GM12891 (cell line): ENCODE results near the gene ST6GALNAC6.

Experiments used
- DNase-seq: peaks from one replicate; pipeline ENCODE4 v3.0.0; 2011; ENCODE audit warnings: low spot score; ENCODE audit not compliant: insufficient read length
- FAIRE-seq: peaks from 2 replicates; lab custom pipeline; 2011; peaks lifted over from hg19 to GRCh38; lab: Jason Lieb, UNC
- PAX5 ChIP-seq: IDR thresholded peaks from 2 replicates; pipeline ENCODE4 v1.6.1; 2011; ENCODE audit warnings: low read length, moderate library complexity, mild to moderate bottlenecking; ENCODE audit not compliant: insufficient read depth, severe bottlenecking
- POLR2A ChIP-seq: IDR thresholded peaks from 2 replicates; pipeline ENCODE4 v1.6.1; 2011; ENCODE audit warnings: low read depth, low read length, control low read depth
- POLR2AphosphoS5 ChIP-seq: IDR thresholded peaks from 2 replicates; pipeline ENCODE4 v1.6.1; 2011; ENCODE audit warnings: low read depth, low read length, control low read depth
- POU2F2 ChIP-seq: IDR thresholded peaks from 2 replicates; pipeline ENCODE4 v1.6.1; 2011; ENCODE audit warnings: low read depth, mild to moderate bottlenecking, control low read depth, low read length, moderate library complexity
- SPI1 ChIP-seq: IDR thresholded peaks from 2 replicates; pipeline ENCODE4 v1.6.1; 2011; ENCODE audit warnings: low read depth, low read length, control low read depth
- TAF1 ChIP-seq: IDR thresholded peaks from 2 replicates; pipeline ENCODE4 v1.6.1; 2011; ENCODE audit warnings: low read depth, low read length, control low read depth

Gene ST6GALNAC6

GRCh38 chr9:127865645-127866464 is 33.5 kb downstream of the ST6GALNAC6 start:
- TF ChIP-seq SPI1 (no peak), POLR2AphosphoS5 (no peak), PAX5 (no peak), POLR2A (no peak), TAF1 (no peak), POU2F2 (no peak)
- DNase-seq (no peak), FAIRE-seq (peak; percentile 13)

GRCh38 chr9:127863191-127863621 is 36.2 kb downstream of the ST6GALNAC6 start:
- FAIRE-seq: no peak
- DNase-seq: no peak
- TF ChIP-seq POU2F2: no peak
- TF ChIP-seq POLR2A: no peak
- TF ChIP-seq PAX5: no peak
- no peak for TF ChIP-seq POLR2AphosphoS5
- TF ChIP-seq SPI1: no peak
- TF ChIP-seq TAF1: no peak

- FAIRE-seq (no peak), DNase-seq (no peak)
- TF ChIP-seq PAX5: no peak
- TF ChIP-seq SPI1: peak; percentile 18; the same call in 1 of the 2 replicates
Observed at GRCh38 chr9:127862075-127863011, 37.1 kb downstream of the ST6GALNAC6 start.

GRCh38 chr9:127860779-127861178 is 38.6 kb downstream of the ST6GALNAC6 start:
- FAIRE-seq (no peak), DNase-seq (no peak)

GRCh38 chr9:127860260-127860659 is 39.1 kb downstream of the ST6GALNAC6 start:
- TF ChIP-seq TAF1: no peak
- TF ChIP-seq POLR2AphosphoS5: no peak
- no peak for TF ChIP-seq SPI1
- no peak for TF ChIP-seq PAX5
- no peak for TF ChIP-seq POU2F2
- no peak for TF ChIP-seq POLR2A
- no peak for FAIRE-seq
- DNase-seq: no peak

More at GRCh38 chr9:127860779-127861178, 38.6 kb downstream of the ST6GALNAC6 start:
- no peak for TF ChIP-seq POLR2AphosphoS5

- DNase-seq: no peak
- FAIRE-seq: no peak
- no peak for TF ChIP-seq PAX5
- no peak for TF ChIP-seq TAF1
- no peak for TF ChIP-seq POLR2A
- no peak for TF ChIP-seq POLR2AphosphoS5
- TF ChIP-seq POU2F2: no peak
- TF ChIP-seq SPI1: no peak
Observed at GRCh38 chr9:127858041-127858512, 41.3 kb downstream of the ST6GALNAC6 start.

- TF ChIP-seq POLR2AphosphoS5 (no peak), POU2F2 (no peak), POLR2A (no peak), SPI1 (no peak), PAX5 (no peak), TAF1 (no peak)
- no peak for FAIRE-seq
- DNase-seq: no peak
Observed at GRCh38 chr9:127857278-127857677, 42.1 kb downstream of the ST6GALNAC6 start.

GRCh38 chr9:127856729-127857116 is 42.7 kb downstream of the ST6GALNAC6 start:
- TF ChIP-seq PAX5: no peak
- FAIRE-seq (no peak), DNase-seq (no peak)

GRCh38 chr9:127856094-127856728 is 43.2 kb downstream of the ST6GALNAC6 start:
- TF ChIP-seq TAF1 (no peak), POLR2AphosphoS5 (no peak), SPI1 (no peak), POLR2A (no peak), POU2F2 (no peak), PAX5 (no peak)
- no peak for FAIRE-seq
- no peak for DNase-seq

- no peak for FAIRE-seq
- no peak for DNase-seq
Observed at GRCh38 chr9:127855522-127855921, 43.9 kb downstream of the ST6GALNAC6 start.

More at GRCh38 chr9:127855522-127855921, 43.9 kb downstream of the ST6GALNAC6 start:
- TF ChIP-seq TAF1: no peak
- TF ChIP-seq POLR2A: no peak
- no peak for TF ChIP-seq POU2F2
- no peak for TF ChIP-seq SPI1
- TF ChIP-seq PAX5: no peak
- no peak for TF ChIP-seq POLR2AphosphoS5
